NCI-H748 (cell line): Measurements from ENCODE around the gene SMARCD1.
"Not testable (repeated sequence)": the region's sequence is repeated elsewhere in the genome, so short reads cannot be mapped to it uniquely, and the experiment has no call there.

Experiments
- DNase-seq: peaks from one replicate; lab custom pipeline; 2025; ENCODE audit not compliant: unreplicated experiment; lab: John Stamatoyannopoulos, UW

SMARCD1 gene

DNA sequence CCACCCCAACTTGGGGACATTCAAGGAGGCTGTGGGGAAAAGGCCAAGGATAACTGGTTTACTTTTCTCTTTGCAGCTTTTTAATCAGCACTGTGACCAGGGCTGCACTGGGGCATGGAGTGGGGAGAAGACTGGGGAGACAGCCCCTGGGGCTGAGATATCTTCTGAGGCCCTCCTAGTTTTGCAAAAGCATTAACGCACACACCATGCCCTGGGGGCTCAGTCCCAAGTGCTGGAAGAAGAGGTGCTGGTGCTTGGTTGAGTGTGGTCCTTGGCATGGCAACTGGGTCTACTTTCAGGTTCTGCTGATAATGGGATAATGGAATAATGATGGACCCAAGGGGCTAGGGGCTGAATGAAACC is 9.4 kb upstream of the SMARCD1 start:
- DNase-seq = no peak

DNA sequence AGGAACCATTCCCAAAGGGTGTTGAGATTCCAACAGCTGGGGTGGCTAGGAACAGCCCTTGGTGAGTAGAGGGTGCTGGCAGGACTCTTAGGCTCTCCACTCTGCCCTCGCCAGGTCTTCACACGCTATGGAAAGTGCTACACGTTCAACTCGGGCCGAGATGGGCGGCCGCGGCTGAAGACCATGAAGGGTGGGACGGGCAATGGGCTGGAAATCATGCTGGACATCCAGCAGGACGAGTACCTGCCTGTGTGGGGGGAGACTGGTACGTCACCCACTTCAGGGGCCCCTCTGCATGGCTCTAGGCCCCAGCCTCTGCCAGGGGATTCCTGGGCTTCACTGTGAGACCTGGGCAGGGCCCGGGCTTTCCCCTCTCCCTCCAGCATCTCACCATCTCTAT is 8.0 kb upstream of the SMARCD1 start:
- DNase-seq = no peak

DNA sequence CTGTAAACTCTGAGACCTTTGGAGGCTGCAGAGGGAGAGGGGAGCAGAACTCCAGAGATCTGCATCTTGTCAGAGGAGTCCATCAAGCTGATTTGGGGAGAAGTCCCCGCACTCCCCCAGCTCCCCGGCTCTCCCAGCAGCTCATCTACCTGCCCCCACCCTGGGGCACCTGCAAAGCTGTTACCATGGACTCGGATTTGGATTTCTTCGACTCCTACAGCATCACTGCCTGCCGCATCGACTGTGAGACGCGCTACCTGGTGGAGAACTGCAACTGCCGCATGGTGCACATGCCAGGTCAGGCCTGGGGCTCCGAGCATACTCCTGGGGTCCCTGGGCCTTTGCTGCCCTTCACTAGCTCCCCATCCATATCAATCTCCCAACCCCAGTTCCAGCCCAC is 6.9 kb upstream of the SMARCD1 start:
- DNase-seq = no peak

DNA sequence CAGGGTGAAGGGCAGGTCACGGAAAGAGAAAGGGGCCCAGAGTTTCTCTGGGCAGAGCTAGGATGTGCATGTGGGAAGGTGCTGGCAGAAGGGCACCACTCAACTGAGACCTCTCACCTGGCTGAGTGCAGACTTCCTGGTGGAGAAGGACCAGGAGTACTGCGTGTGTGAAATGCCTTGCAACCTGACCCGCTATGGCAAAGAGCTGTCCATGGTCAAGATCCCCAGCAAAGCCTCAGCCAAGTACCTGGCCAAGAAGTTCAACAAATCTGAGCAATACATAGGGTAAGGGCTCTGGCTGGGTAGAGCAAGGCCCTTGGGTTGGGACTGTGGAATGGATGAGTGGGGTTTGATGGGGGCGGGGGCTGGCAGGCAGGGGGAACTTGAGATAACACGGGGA is 5.4 kb upstream of the SMARCD1 start:
- DNase-seq = no peak

DNA sequence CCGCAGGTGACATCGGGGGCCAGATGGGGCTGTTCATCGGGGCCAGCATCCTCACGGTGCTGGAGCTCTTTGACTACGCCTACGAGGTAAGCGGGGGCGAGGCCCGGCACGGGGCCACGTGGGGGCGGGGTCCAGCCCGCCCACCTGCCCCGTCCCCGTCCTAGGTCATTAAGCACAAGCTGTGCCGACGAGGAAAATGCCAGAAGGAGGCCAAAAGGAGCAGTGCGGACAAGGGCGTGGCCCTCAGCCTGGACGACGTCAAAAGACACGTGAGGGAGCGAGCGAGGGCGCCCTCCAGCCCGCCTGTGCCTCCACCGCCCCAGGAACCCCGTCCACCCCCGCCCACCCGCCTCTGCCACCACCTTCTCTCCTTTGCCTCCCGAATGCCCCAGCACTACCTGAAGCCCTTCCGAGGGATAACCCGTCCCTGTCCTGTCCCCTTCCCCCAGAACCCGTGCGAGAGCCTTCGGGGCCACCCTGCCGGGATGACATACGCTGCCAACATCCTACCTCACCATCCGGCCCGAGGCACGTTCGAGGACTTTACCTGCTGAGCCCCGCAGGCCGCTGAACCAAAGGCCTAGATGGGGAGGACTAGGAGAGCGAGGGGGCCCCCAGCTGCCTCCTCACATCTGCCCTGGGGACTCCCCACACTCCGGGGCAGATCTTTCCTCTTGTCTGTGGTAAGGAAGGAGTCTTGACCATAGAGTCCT is 3.9 kb upstream of the SMARCD1 start:
- no peak for DNase-seq

DNA sequence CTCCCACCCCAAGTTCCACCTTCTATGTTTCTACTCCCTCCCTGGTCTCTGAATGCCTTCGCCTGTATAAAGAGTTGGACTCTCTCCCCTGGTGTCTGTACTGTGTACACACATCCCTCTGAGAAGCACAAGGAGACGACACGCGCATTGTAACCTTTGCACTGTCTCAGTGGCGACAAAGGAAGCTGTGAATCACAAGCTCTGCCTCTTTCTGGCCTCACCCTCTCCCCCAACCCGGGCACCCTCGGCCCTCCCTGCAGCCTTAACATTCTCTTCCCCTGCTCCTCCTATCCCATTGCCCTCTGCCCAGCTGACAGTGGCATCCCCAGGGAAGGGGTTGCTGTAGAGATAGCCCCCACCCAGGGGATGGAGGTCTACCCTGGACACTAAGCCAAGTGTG is 2.5 kb upstream of the SMARCD1 start:
- DNase-seq = no peak

DNA sequence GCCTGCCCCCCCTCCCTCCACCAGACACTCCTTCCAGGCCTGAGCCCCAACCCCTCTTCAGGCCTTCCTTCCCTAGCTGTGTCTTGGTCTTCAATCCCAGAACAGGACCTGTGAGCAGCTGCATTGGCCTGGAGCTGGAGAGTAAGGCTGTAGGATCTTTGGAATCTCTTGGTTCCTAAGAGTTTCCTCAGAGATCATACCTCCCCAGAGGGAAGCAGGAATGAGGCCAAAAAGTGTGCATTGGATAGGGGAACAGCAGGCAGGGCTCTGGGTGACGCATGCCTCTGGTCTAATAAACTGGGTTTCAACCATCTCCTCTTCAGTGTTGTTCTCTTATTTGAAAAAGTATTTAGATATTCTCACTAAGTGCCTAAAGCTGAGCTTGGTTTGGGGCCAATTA is 1.8 kb upstream of the SMARCD1 start:
- DNase-seq = no peak

DNA sequence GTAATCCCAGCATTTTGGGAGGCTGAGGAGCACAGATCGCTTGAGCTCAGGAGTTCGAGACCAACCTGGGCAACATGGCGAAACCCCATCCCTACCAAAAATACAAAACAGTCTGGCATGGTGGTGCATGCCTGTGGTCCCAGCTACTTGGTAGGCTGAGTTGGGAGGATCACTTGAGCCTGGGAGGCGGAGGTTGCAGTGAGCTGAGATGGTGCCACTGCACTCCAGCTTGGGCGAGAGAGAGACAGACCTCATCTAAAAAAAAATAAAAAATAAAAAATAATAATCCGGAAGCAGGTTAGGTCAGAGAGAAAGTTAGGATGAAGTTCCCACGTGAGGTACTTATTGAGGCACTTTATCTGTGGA is 750 bp upstream of the SMARCD1 start:
- DNase-seq = not testable (repeated sequence)

DNA sequence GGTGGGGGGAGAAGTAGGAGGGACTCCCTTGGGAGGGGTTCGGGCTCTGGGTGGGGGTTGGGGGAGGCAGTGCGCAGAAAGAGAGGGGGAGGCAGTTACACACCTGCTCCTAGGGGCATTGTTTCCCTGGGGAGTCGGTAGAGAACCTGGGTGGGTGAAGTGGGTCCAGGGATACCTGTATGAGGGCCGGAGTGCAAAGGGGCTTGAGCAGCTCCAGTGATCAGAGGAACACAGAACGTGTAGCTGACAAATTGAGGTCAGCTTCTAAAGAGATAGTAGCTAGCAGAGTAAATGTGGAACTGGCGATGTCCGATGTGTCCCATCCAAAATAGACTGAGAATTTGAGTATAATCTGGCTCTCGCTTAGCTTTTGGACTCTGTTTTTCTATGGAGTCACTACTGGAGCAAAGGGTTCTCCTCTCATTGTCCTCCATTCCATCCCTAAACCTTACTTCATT is 502 bp downstream of the SMARCD1 start:
- DNase-seq = no peak

DNA sequence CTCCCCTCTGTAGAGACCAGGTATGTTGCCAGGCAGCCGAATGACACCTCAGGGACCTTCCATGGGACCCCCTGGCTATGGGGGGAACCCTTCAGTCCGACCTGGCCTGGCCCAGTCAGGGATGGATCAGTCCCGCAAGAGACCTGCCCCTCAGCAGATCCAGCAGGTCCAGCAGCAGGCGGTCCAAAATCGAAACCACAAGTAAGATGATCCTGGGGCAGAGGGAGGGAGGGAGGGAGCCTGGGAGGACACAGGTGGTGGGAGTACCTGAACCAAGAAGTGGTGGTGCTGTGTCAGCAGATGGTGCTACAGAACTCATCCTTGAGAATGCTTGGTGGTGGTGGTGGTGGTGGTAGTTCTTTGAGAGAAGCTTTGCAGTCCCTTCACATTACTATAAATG is 1.0 kb downstream of the SMARCD1 start:
- DNase-seq = no peak

DNA sequence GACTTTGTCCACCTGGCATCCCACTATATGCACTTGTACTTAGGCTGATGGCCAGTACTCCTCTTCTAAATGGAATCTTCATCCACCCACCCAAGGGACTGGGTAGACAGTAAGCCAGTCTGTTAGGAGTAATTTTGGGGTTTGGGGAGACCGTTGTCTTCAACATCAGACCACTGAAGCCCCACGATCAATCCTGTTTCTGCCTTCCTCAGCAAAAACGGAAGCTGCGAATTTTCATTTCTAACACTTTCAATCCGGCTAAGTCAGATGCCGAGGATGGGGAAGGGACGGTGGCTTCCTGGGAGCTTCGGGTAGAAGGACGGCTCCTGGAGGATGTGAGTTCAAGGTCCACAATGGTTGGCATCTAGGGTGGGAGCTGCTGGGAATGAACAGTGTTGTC is 2.0 kb downstream of the SMARCD1 start:
- no peak for DNase-seq

DNA sequence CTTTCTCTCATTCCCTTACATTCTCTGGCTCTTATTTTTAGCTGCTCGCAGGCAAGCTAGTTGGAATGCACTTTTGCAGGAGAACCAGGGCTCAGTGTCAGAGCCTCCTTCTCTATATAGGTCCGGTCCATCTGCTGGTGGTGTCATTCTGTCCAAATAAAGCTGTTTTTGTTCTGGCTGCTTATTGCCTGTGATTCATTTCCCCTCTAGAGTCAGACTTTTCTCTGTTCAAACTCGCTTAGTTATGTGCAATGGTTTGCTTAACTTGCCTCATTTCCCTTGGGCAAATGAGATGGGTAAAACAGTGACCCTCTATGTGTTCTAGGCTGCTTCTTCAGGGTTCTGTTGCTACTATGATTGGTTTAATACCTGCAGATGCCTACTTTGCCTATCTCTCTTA is 2.9 kb downstream of the SMARCD1 start:
- no peak for DNase-seq

DNA sequence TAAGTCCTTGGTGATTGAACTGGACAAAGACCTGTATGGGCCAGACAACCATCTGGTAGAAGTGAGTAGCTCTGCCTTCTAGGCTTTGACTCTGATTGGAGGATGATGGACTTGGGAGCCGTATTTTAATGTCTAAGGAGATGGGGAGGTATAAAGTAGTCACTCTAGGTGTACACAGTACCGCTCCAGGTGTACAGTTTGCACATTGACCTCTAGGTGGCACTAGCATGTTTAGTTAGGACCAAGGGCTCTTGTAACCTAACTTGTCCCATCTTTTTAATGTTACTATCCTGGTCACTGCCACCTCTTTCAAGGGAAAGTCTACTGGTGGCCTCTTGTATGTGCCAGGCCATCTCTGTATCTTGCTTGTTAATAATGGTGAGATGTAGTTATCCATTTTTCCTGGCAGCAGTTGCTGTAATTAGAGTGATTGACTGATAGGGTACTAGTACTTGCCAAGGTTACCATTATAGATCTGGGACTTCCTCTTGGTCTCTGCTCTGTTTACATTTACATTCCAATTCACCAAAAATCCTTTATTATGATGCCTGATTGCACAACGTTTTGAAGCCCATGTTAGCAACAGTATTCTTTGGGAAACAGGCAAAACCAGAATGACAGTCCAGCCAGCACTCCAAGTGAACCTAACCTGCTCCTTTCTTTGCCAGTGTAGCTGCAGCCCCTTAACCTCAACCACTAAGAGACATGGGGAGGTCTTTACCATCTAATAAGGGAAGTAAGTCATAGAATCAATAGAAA is 3.6 kb downstream of the SMARCD1 start:
- DNase-seq = peak; percentile 76

DNA sequence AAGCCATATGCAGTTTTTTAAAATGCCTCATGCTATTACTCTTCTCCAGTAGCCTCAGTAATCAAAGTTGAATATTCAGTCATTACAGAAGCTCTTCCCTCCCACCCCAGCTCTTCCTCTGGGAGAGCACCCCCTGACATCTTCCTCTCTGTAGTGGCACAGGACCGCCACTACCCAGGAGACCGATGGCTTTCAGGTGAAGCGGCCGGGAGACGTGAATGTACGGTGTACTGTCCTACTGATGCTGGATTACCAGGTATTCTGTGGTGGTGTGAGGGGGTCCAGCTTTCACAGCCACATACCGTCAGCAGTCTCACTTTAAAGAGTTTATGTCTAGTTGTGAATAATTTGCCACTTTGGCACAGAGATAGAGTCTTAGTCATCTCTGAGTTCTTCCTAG is 4.6 kb downstream of the SMARCD1 start:
- no peak for DNase-seq

DNA sequence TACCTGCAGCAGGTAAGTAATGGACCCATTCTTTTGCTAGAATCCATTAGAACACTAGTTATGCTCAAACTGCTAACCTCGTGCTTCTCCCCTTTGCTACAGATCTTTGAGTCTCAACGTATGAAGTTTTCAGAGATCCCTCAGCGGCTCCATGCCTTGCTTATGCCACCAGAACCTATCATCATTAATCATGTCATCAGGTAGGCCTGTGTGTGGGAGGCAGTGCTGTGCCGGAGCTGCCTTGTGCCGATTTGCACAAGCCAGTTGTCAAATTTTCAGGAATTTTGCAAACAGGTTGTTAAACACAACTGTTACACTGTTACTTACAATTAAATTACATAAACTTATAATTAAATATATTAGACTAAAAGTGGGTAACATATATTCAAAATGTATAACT is 5.2 kb downstream of the SMARCD1 start:
- no peak for DNase-seq

DNA sequence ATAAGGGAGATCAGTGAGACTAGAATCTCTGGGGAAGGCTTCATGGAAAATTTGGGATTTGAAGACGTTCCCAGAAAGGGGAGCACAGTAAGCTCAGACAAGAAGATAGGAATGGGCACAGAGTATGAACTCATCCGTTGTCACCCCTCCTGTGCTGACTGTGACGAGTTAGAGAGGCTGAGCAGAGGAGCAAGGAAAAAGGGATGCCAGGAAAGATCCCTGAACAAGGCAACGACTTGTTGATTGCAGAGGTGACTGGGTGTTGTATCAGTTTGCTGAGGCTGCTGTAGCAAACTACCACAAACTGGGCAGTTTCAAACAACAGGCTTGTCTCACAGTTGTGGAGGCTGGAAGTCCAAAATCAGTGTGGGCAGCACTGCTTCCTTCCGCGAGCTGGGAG is 12.8 kb downstream of the SMARCD1 start:
- no peak for DNase-seq

DNA sequence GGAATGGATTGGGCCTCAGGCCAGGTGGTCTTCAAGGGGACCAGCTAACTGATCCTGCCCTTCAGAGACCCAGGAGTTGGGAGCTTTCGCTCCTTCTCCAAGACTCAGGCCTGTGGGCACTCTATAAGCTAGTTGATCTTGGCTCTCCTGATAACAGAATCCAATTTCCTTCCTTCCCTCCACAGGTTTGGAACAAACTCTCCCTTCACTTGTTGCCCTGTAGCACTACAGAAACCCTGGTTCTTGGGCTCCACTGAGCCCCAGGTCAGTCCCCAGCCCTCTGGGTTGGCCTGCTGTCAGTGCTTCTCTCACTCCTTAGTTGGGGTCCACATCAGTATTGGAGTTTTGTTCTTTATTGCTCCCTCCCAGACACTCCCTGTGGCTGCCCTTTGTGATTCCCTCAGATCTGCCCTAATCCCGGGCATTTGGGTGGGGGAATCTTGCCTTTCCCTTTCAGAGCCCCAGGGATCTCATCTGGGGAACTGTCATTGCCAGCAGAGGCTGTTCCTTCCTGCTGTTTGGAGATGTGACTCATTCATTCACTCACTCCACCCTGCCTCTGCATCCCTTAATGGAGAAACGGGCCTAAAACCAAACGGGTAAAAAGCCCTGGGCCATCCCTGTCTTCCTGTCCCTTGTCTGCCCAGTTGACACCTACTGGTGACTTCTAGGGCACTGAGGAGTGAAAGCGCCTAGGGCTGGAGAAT is 14.3 kb downstream of the SMARCD1 start:
- no peak for DNase-seq

DNA sequence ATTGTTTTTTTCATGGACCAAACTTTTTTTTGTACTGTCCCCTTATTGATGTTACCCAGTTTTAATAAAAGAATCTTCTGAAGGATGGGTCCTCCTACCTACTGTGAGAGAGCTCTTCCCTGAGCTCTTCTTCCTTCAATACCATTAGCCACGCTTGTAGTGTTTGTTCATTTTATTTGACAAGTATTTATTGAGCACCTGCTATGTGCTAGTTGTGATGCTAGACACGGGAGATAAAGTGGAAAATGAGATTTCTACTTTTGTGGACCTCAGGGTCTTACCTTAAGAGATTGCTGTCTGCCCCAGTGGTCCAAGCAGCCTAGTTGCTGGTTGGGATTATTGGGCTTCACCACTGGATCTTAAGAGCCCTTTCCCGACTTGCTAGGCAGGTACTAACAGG is 15.4 kb downstream of the SMARCD1 start:
- no peak for DNase-seq

DNA sequence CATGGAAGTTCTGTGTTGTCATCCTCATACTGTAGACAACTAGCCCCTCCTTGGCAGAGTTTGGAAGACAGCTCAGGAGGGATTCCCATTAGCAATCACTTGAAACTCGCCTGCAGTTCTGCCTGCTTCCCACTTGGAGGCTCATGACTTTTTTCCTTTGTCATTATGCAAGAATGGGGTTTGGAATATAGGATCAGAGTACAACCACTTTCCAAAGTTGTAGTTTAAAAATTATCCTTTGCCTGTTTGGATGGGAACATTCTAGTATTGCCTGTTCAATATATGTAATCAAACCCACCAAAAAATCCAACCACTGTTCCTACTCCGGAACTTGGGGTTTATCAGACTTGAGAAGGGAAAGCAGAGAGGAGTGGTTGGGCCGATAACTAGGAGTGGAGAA is 16.5 kb downstream of the SMARCD1 start:
- DNase-seq = peak; percentile 9

DNA sequence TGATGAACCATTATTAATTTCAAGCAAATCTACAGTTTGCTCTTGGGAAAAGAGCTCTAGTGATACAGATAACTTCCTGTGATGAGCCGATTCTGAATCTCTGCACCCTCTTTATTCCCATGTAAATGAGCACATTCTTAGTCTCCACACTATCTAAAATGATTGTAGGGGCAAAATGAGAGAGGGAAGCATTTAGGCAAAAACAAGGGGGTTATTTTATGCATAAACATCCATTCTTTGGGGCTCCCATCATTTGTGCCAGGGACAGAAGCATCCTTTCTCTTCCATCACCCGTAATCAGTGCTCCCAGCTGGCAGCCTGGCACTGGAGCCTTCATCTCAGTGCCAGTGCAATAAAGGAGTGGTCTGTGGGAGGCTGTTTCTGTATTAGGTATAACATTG is 17.0 kb downstream of the SMARCD1 start:
- DNase-seq = no peak

DNA sequence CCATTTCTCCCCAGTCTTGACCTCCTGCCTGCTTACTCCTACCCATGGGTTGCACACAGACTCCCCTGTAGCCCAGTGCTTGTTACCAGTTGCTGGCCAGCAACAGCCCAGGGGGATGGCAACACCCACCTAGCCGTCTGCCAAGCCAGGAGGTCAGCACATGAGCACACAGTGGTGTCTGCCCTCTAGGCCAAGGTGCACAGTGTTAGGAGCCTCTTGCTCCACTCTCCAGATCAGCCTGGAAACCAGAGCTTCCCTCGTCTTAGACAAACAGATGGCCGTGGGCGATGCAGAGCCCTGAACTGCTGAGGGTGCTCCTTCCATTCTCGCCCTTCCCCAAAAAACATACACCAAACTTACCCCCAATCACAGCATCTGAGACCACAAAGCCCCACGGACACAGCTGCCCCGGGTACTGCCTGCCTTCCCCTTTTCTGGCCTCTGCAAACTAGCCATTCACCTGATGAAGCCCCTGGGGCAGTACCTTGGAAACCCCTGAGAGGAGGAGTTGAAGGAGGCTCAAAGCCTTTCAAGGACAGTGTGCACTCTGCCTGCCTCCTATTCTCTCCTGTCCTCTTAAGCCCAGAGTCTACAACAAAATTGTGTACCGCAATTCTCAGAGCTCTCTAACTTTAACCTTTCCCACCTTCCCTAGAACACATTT is 17.6 kb downstream of the SMARCD1 start:
- DNase-seq = no peak

DNA sequence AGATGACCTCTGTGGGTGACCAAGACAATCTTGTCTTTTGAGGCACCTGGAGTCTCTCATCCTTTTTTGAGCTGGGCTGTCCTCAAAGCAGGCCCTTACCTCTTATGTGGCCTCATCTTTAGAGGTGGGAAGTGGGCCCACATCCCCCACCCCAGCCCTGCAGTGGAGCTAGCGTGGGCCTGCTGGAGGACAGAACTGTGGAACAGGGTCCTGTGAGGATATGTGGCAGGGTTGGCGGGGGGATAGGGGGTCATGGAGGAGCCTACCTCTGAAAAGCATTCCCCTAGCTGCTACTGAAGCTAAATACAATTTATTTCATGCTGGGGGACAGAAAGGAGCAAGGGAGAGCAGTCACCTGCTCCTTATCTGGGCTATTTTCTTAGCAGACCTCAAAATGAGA is 18.2 kb downstream of the SMARCD1 start:
- DNase-seq = no peak
